IMR-90 (cell line): ENCODE results near the gene DPP6.

Experiments
- MAZ ChIP-seq: IDR thresholded peaks from 2 replicates; pipeline ENCODE4 v1.6.1; 2012; ENCODE audit warnings: low read depth, mild to moderate bottlenecking, low read length, improper control_type of control experiment, moderate library complexity, borderline replicate concordance
- POLR2A ChIP-seq: IDR thresholded peaks from 2 replicates; pipeline ENCODE4 v1.6.1; 2012; ENCODE audit warnings: mild to moderate bottlenecking, low read depth, low read length
- RAD21 ChIP-seq: IDR thresholded peaks from 2 replicates; pipeline ENCODE4 v1.6.1; 2012; ENCODE audit warnings: low read length, improper control_type of control experiment
- RFX5 ChIP-seq: IDR thresholded peaks from 2 replicates; pipeline ENCODE4 v1.8.0; 2012; ENCODE audit warnings: low read depth, mild to moderate bottlenecking, low read length, moderate library complexity
- SMC3 ChIP-seq: fragments of 150-350 bp; IDR thresholded peaks from 2 replicates; pipeline ENCODE4 v1.6.1; 2016; ENCODE audit warnings: low read depth, mild to moderate bottlenecking, antibody characterized with exemption, low read length, moderate library complexity
- TF ChIP-seq, protein P1 (sequence below): conservative IDR thresholded peaks from 2 replicates; pipeline ENCODE4 v1.5.1; 2012; ENCODE audit warnings: mild to moderate bottlenecking, low read depth, low read length, improper control_type of control experiment
- TF ChIP-seq, protein P2 (sequence below): fragments of 150-350 bp; IDR thresholded peaks from 2 replicates; pipeline ENCODE4 v1.6.1; 2016; ENCODE audit warnings: low read depth, mild to moderate bottlenecking, low read length, moderate library complexity, borderline replicate concordance

DNA sequence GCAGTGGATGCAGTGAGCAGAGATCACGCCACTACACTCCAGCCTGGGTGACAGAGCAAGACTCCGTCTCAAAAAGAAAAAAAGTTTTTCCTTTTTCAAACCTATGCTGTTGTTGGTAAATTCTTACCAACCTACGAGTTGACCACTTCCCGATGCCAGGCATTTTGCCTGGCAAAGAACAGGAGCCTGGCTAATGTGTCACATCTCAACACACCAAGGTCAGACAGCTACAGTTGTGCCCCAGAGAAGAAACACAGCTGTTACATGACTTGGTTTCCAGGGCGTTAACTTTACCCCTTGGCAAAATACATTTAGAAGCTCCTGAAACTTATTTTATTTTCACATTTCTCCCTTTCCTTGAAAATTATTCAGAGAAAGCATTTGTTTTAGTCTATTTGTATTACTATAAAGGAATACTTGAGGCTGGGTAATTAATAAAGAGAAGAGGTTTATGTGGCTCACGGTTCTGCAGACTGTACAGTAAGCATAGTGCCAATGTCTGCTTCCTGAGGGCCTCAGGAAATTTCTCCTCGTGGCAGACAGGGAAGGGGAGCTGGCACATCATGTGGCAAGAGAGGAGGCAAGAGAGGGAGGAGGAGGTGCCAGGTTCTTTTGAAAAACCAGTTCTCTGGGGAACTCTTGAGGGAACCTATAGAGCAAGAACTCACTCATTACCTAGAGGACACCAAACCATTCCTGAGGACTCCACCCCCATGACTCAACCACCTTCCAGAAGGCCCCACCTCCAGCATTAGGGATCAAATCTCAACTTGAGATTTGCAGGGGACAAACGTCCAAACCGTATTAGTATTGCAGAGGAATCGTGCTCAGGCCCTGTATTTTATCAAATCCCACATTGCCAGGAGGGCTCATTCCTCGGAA lies 867.4 kb downstream of the DPP6 start:
- TF ChIP-seq, protein P1, sequence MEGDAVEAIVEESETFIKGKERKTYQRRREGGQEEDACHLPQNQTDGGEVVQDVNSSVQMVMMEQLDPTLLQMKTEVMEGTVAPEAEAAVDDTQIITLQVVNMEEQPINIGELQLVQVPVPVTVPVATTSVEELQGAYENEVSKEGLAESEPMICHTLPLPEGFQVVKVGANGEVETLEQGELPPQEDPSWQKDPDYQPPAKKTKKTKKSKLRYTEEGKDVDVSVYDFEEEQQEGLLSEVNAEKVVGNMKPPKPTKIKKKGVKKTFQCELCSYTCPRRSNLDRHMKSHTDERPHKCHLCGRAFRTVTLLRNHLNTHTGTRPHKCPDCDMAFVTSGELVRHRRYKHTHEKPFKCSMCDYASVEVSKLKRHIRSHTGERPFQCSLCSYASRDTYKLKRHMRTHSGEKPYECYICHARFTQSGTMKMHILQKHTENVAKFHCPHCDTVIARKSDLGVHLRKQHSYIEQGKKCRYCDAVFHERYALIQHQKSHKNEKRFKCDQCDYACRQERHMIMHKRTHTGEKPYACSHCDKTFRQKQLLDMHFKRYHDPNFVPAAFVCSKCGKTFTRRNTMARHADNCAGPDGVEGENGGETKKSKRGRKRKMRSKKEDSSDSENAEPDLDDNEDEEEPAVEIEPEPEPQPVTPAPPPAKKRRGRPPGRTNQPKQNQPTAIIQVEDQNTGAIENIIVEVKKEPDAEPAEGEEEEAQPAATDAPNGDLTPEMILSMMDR: no peak
- TF ChIP-seq RAD21: no peak
- TF ChIP-seq MAZ: no peak
- no peak for TF ChIP-seq SMC3
- no peak for TF ChIP-seq POLR2A
- TF ChIP-seq, protein P2, sequence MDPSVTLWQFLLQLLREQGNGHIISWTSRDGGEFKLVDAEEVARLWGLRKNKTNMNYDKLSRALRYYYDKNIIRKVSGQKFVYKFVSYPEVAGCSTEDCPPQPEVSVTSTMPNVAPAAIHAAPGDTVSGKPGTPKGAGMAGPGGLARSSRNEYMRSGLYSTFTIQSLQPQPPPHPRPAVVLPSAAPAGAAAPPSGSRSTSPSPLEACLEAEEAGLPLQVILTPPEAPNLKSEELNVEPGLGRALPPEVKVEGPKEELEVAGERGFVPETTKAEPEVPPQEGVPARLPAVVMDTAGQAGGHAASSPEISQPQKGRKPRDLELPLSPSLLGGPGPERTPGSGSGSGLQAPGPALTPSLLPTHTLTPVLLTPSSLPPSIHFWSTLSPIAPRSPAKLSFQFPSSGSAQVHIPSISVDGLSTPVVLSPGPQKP: no peak
- TF ChIP-seq RFX5: no peak
